ENCODE results near the gene CDK10. TPM values are rescaled to one million over a fixed set of nuclear protein-coding genes. Genes with fewer than 3 reads are reported as not detected.
"Not testable (repeated sequence)": the region's sequence is repeated elsewhere in the genome, so short reads cannot be mapped to it uniquely, and the experiment has no call there.

CDK10 gene
- total and polyA plus RNA-seq, 4 donors, result 52.0 to 92.7 (median 70.0) TPM

- H3K9me3 ChIP-seq (ENCODE audit: control insufficient read depth in 4 of 4, insufficient read depth in 3 of 4, low read length in 3 of 4), result no peaks in the 10 kb centered on the region
- WGBS, 2 donors, result 90 to 92% methylated on average over 13 of the region's 13 CpGs
- no peak overlapping the region for H3K9ac ChIP-seq (ENCODE audit: insufficient read depth in 1 of 2, low read length in 2 of 2)
- ATAC-seq (ENCODE audit: insufficient read depth, low FRiP score) (no peak), DNase-seq (no peak)
- H3K27me3 ChIP-seq (ENCODE audit: control insufficient read depth in 3 of 3, insufficient read depth in 3 of 3, low read length in 2 of 3), result no peaks in the 10 kb centered on the region
- peaks cover 0 to 8% (median 4%) of the 10 kb centered on the region in 5 donors for H3K4me1 ChIP-seq (ENCODE audit: control insufficient read depth in 5 of 5, insufficient read depth in 5 of 5, low read length in 5 of 5)
- H3K27ac ChIP-seq (ENCODE audit: low read depth in 1 of 2, low read length in 1 of 2), result no peak overlapping the region
- no peak overlapping the region for H3K4me3 ChIP-seq
- TF ChIP-seq CTCF (IDR thresholded peaks at IDR 0.05; ENCODE audit: control extremely low read depth, extremely low read depth), result no peak
- peaks cover 4 to 57% (median 21%) of the 10 kb centered on the region in 4 donors for H3K36me3 ChIP-seq (ENCODE audit: control insufficient read depth in 4 of 4, insufficient read depth in 4 of 4, low read length in 4 of 4)
These were observed 5.6 kb downstream of the CDK10 start for GRCh38 chr16:89691986-89692569.

- no peak overlapping the region for H3K27ac ChIP-seq (ENCODE audit: low read depth in 1 of 2, low read length in 1 of 2)
- no peaks in the 10 kb centered on the region for H3K9me3 ChIP-seq (ENCODE audit: control insufficient read depth in 4 of 4, insufficient read depth in 3 of 4, low read length in 3 of 4)
- 93 to 97% methylated on average over 11 of the region's 11 CpGs for WGBS, 2 donors
- TF ChIP-seq CTCF (IDR thresholded peaks at IDR 0.05; ENCODE audit: control extremely low read depth, extremely low read depth), result no peak
- no peak overlapping the region for H3K4me3 ChIP-seq
- ATAC-seq (ENCODE audit: insufficient read depth, low FRiP score) (no peak), DNase-seq (no peak)
- H3K36me3 ChIP-seq (ENCODE audit: control insufficient read depth in 4 of 4, insufficient read depth in 4 of 4, low read length in 4 of 4), result peaks cover 4 to 68% (median 20%) of the 10 kb centered on the region in 4 donors
- H3K27me3 ChIP-seq (ENCODE audit: control insufficient read depth in 3 of 3, insufficient read depth in 3 of 3, low read length in 2 of 3), result no peaks in the 10 kb centered on the region
- no peak overlapping the region for H3K9ac ChIP-seq (ENCODE audit: insufficient read depth in 1 of 2, low read length in 2 of 2)
- no peaks in the 10 kb centered on the region for H3K4me1 ChIP-seq (ENCODE audit: control insufficient read depth in 5 of 5, insufficient read depth in 5 of 5, low read length in 5 of 5)
These were observed 6.8 kb downstream of the CDK10 start for GRCh38 chr16:89693289-89693731.

GRCh38 chr16:89693931-89694783, 7.7 kb downstream of the CDK10 start:
- Histone ChIP-seq H3K9me3 (ENCODE audit: control insufficient read depth in 4 of 4, insufficient read depth in 3 of 4, low read length in 3 of 4) (no peaks in the 10 kb centered on the region), H3K4me1 (ENCODE audit: control insufficient read depth in 5 of 5, insufficient read depth in 5 of 5, low read length in 5 of 5) (no peaks in the 10 kb centered on the region), H3K36me3 (ENCODE audit: control insufficient read depth in 4 of 4, insufficient read depth in 4 of 4, low read length in 4 of 4) (peaks cover 4 to 67% (median 19%) of the 10 kb centered on the region in 4 donors), H3K9ac (ENCODE audit: insufficient read depth in 1 of 2, low read length in 2 of 2) (no peak overlapping the region), H3K4me3 (no peak overlapping the region), H3K27ac (ENCODE audit: low read depth in 1 of 2, low read length in 1 of 2) (no peak overlapping the region), H3K27me3 (ENCODE audit: control insufficient read depth in 3 of 3, insufficient read depth in 3 of 3, low read length in 2 of 3) (no peaks in the 10 kb centered on the region)
- no peak for TF ChIP-seq CTCF (IDR thresholded peaks at IDR 0.05; ENCODE audit: control extremely low read depth, extremely low read depth)
- 92% methylated on average over 32 of the region's 32 CpGs for WGBS, 2 donors
- DNase-seq (no peak), ATAC-seq (ENCODE audit: insufficient read depth, low FRiP score) (no peak)

DNA sequence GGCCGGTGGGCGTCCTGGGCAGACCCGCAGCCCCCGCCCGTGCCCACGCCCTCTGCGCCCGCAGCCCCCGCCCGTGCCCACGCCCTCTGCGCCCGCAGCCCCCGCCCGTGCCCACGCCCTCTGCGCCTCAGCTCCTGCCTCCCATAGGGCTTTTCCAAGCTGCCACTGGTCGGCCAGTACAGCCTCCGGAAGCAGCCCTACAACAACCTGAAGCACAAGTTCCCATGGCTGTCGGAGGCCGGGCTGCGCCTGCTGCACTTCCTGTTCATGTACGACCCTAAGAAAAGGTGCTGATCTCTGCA, 8.2 kb downstream of the CDK10 start:
- H3K4me1 ChIP-seq (ENCODE audit: control insufficient read depth in 5 of 5, insufficient read depth in 5 of 5, low read length in 5 of 5); H3K4me3 ChIP-seq; H3K27me3 ChIP-seq (ENCODE audit: control insufficient read depth in 3 of 3, insufficient read depth in 3 of 3, low read length in 2 of 3); ATAC-seq (ENCODE audit: insufficient read depth, low FRiP score); H3K27ac ChIP-seq (ENCODE audit: low read depth in 1 of 2, low read length in 1 of 2); DNase-seq; H3K9ac ChIP-seq (ENCODE audit: insufficient read depth in 1 of 2, low read length in 2 of 2); H3K9me3 ChIP-seq (ENCODE audit: control insufficient read depth in 4 of 4, insufficient read depth in 3 of 4, low read length in 3 of 4): not testable (repeated sequence)
- H3K36me3 ChIP-seq (ENCODE audit: control insufficient read depth in 4 of 4, insufficient read depth in 4 of 4, low read length in 4 of 4), result peaks cover 4 to 65% (median 15%) of the 10 kb centered on the region in 4 donors
- WGBS, 2 donors, result 93% methylated on average over 18 to 23 of the region's 23 CpGs
